Activated CD4-positive, alpha-beta memory T cell treated with anti-CD3 and anti-CD28 coated beads, Interleukin-2, amount 10 ng/mL, durations not matched to agents 7 days and 5 days (primary cell): ENCODE results near the gene CFAP73. TPM values are rescaled to one million over a fixed set of nuclear protein-coding genes. Genes with fewer than 3 reads are reported as not detected.
"Not testable (repeated sequence)": the region's sequence is repeated elsewhere in the genome, so short reads cannot be mapped to it uniquely, and the experiment has no call there.

Experiments
- CTCF ChIA-PET: fragments of 350-600 bp; sonication (Branson Sonifier 250); formaldehyde crosslinking; loops from one replicate; lab custom pipeline; 2021; ENCODE audit warnings: antibody characterized with exemption, inconsistent platforms; lab: Charles Lee
- POLR2A ChIA-PET: fragments of 350-600 bp; sonication (Branson Sonifier 250); formaldehyde crosslinking; loops from one replicate; lab custom pipeline; 2021; ENCODE audit warnings: antibody characterized with exemption; lab: Charles Lee
- DNase-seq: peaks from one replicate; pipeline ENCODE4 v3.0.0-alpha.2; 2020
- H3K27ac Mint-ChIP-seq: one replicate; pipeline ENCODE4 v1.8.0; 2021; ENCODE audit warnings: mild to moderate bottlenecking, mixed read lengths
- H3K27me3 Mint-ChIP-seq: one replicate; pipeline ENCODE4 v1.8.0; 2021; ENCODE audit warnings: mixed read lengths
- H3K36me3 Mint-ChIP-seq: one replicate; pipeline ENCODE4 v1.8.0; 2021; ENCODE audit warnings: low read depth, mixed read lengths
- H3K4me1 Mint-ChIP-seq: one replicate; pipeline ENCODE4 v1.8.0; 2021; ENCODE audit warnings: mixed read lengths
- H3K4me3 Mint-ChIP-seq: one replicate; pipeline ENCODE4 v1.8.0; 2021; ENCODE audit warnings: mild to moderate bottlenecking, mixed read lengths
- H3K9me3 Mint-ChIP-seq: one replicate; pipeline ENCODE4 v1.8.0; 2021; ENCODE audit warnings: mixed read lengths
- total RNA-seq, 2 experiments: library from RNA; stranded (reverse); gene quantifications; one replicate each; pipeline ENCODE4 v1.2.3, GENCODE V29; 2021

Gene CFAP73
- total RNA-seq, 2 experiments from 2014 or later: 0.23 to 0.28 TPM

- peaks cover 5% of the 10 kb centered on the region for H3K36me3 Mint-ChIP-seq
- no peak overlapping the region for H3K4me3 Mint-ChIP-seq
- POLR2A ChIA-PET: interaction anchor here (0.8 to 1.6 kb wide), 3 partner anchors 17 to 58 kb away, joined by 3 to 7 read pairs (median 3); partner anchors contain the start of genes DDX54, RITA1 and TPCN1
These were observed 55.3 kb downstream of the CFAP73 start for GRCh38 chr12:113204804-113205203.

GRCh38 chr12:113206802-113207201 lies 57.3 kb downstream of the CFAP73 start:
- Mint-ChIP-seq H3K4me1 (peaks cover 53% of the 10 kb centered on the region), H3K27ac (peak overlapping the region; percentile 38)
- not testable (repeated sequence) for H3K27me3 Mint-ChIP-seq

More at GRCh38 chr12:113204804-113205203, 55.3 kb downstream of the CFAP73 start:
- H3K27ac Mint-ChIP-seq: no peak overlapping the region
- H3K27me3 Mint-ChIP-seq: no peaks in the 10 kb centered on the region
- CTCF ChIA-PET: interaction anchor here (0.9 to 1.8 kb wide), 2 partner anchors 10 to 31 kb away, joined by 3 to 4 read pairs; no protein-coding TSS in a partner anchor
- DNase-seq: no peak
- no peaks in the 10 kb centered on the region for H3K9me3 Mint-ChIP-seq
- H3K4me1 Mint-ChIP-seq: peaks cover 34% of the 10 kb centered on the region

GRCh38 chr12:113207613-113208040 lies 58.1 kb downstream of the CFAP73 start:
- peak overlapping the region; percentile 90 for H3K27ac Mint-ChIP-seq
- no peak for DNase-seq
- H3K27me3 Mint-ChIP-seq: no peaks in the 10 kb centered on the region
- CTCF ChIA-PET: interaction anchor here (0.9 kb wide), 1 partner anchor 33 kb away, joined by 3 read pairs; no protein-coding TSS in a partner anchor
- H3K36me3 Mint-ChIP-seq: peaks cover 7% of the 10 kb centered on the region
- H3K9me3 Mint-ChIP-seq: peaks cover 3% of the 10 kb centered on the region
- POLR2A ChIA-PET: interaction anchor here (0.9 to 5.6 kb wide), 10 partner anchors 8 to 230 kb away, joined by 3 to 38 read pairs (median 4); partner anchors contain the start of genes DDX54, OAS2, RITA1 and SLC8B1
- H3K4me1 Mint-ChIP-seq: peaks cover 57% of the 10 kb centered on the region
- H3K4me3 Mint-ChIP-seq: no peak overlapping the region

More at GRCh38 chr12:113206802-113207201, 57.3 kb downstream of the CFAP73 start:
- H3K36me3 Mint-ChIP-seq, DNase-seq, H3K4me3 Mint-ChIP-seq, H3K9me3 Mint-ChIP-seq, CTCF ChIA-PET: not testable (repeated sequence)
- POLR2A ChIA-PET: interaction anchor here (0.9 to 5.6 kb wide), 4 partner anchors 15 to 55 kb away, joined by 3 to 38 read pairs (median 25); partner anchors contain the start of genes DDX54, RITA1 and TPCN1

GRCh38 chr12:113208041-113208934 lies 58.8 kb downstream of the CFAP73 start:
- Mint-ChIP-seq H3K27ac (peak overlapping the region; percentile 90), H3K4me1 (peaks cover 61% of the 10 kb centered on the region), H3K9me3 (peaks cover 3% of the 10 kb centered on the region), H3K27me3 (no peaks in the 10 kb centered on the region), H3K36me3 (peaks cover 7% of the 10 kb centered on the region), H3K4me3 (peak overlapping the region; percentile 41)
- ChIA-PET CTCF (interaction anchor here (0.9 to 1.5 kb wide), 3 partner anchors 14 to 216 kb away, joined by 3 read pairs; no protein-coding TSS in a partner anchor), POLR2A (interaction anchor here (0.6 to 5.6 kb wide), 12 partner anchors 9 to 230 kb away, joined by 3 to 38 read pairs (median 4); partner anchors contain the start of genes DDX54, OAS2, RITA1 and SLC8B1)
- peak; percentile 84 for DNase-seq

Other genes starting within 250 kb of the CFAP73 start
- 100 to 1,000 TPM; 246 to 248 TPM for gene OAS1, start 242.8 kb upstream of the CFAP73 start, total RNA-seq
- 100 to 1,000 TPM; 260 to 265 TPM for gene OAS3, start 211.2 kb upstream of the CFAP73 start, total RNA-seq
- gene OAS2, start 171.2 kb upstream of the CFAP73 start, total RNA-seq: 100 to 1,000 TPM; 327 to 331 TPM
- gene DTX1, start 93.0 kb upstream of the CFAP73 start, total RNA-seq: under 1 TPM in 1 of 2 experiments, not detected in 1; 0.18 TPM
- under 1 TPM; 0.10 to 0.35 TPM for gene RASAL1, start 14.0 kb upstream of the CFAP73 start, total RNA-seq
- gene DDX54, start 35.8 kb downstream of the CFAP73 start, total RNA-seq: 10 to 100 TPM; 55.6 to 57.6 TPM
- gene RITA1, start 36.0 kb downstream of the CFAP73 start, total RNA-seq: 10 to 100 TPM; 14.7 to 16.9 TPM
- 10 to 100 TPM; 18.3 to 19.2 TPM for gene TPCN1, start 71.7 kb downstream of the CFAP73 start, total RNA-seq
- gene SLC8B1, start 185.4 kb downstream of the CFAP73 start, total RNA-seq: 10 to 100 TPM; 20.2 to 20.8 TPM
- 10 to 100 TPM in 1 of 2 experiments, 1 to 10 TPM in 1; 9.9 to 10.9 TPM for gene PLBD2, start 208.9 kb downstream of the CFAP73 start, total RNA-seq